GM23338 (cell line): Measurements from ENCODE around the gene TRDN.

Source experiments
- CREB1 ChIP-seq: fragments of 250-450 bp; sonication (Bioruptor Pico); IDR thresholded peaks from 2 replicates; pipeline ENCODE4 v1.5.0; 2020; ENCODE audit warnings: low read depth, mild to moderate bottlenecking, moderate library complexity
- CTCF ChIP-seq, 2 experiments: fragments of 200-600 bp in 1 of 2; sonication (generic) in 1 of 2; conservative IDR thresholded peaks; 2 replicates each; pipeline versions ENCODE4 v1.5.1 to v1.6.1; 2016 to 2017; ENCODE audit warnings: antibody characterized with exemption in 2 of 2, low read depth in 2 of 2, mild to moderate bottlenecking in 2 of 2, moderate library complexity in 1 of 2
- ETS1 ChIP-seq: IDR thresholded peaks from 2 replicates; pipeline ENCODE4 v1.6.1; 2016; ENCODE audit warnings: antibody characterized with exemption
- EZH2 ChIP-seq: fragments of 200-600 bp; sonication (generic); IDR thresholded peaks from one replicate; pipeline ENCODE4 v1.8.0; 2017; ENCODE audit warnings: antibody characterized with exemption, mild to moderate bottlenecking, low read depth; ENCODE audit not compliant: unreplicated experiment
- EZH2phosphoT487 ChIP-seq: fragments of 200-600 bp; sonication (generic); IDR thresholded peaks from one replicate; pipeline ENCODE4 v1.8.1; 2018; ENCODE audit warnings: antibody characterized with exemption; ENCODE audit not compliant: unreplicated experiment
- JUNB ChIP-seq: IDR thresholded peaks from one replicate; pipeline ENCODE4 v1.6.1; 2016; ENCODE audit warnings: antibody characterized with exemption; ENCODE audit not compliant: unreplicated experiment
- POLR2AphosphoS5 ChIP-seq: IDR thresholded peaks from 2 replicates; pipeline ENCODE4 v1.6.1; 2016; ENCODE audit warnings: antibody characterized with exemption, low read depth

- TF ChIP-seq CTCF (conservative IDR thresholded peaks at IDR 0.05; ENCODE audit: low read depth in 2 of 2) (no peak), POLR2AphosphoS5 (no peak), JUNB (no peak), CREB1 (no peak), EZH2 (no peak), ETS1 (no peak), EZH2phosphoT487 (no peak)
These were observed 421.5 kb downstream of the TRDN start for GRCh38 chr6:123215211-123215610.
